Thyroid gland (tissue), 4 donors: ENCODE data around the gene NXF1. TPM values are rescaled to one million over a fixed set of nuclear protein-coding genes. Genes with fewer than 3 reads are reported as not detected.
"Not testable (repeated sequence)": the region's sequence is repeated elsewhere in the genome, so short reads cannot be mapped to it uniquely, and the experiment has no call there.

ENCODE experiments used
- DNase-seq, 2 donors: peaks; one replicate each; pipeline ENCODE4 v3.0.0-alpha.2; 2019
- H3K27ac ChIP-seq, 3 donors: fragments of 200-600 bp; sonication (generic); 1 replicate in 2 of 3; 2 replicates in 1 of 3; pipeline ENCODE4 v1.5.1; 2016 to 2019; ENCODE audit warnings: mild to moderate bottlenecking in 1 of 3, moderate library complexity in 1 of 3
- H3K27me3 ChIP-seq: fragments of 200-600 bp; sonication (generic); one replicate; pipeline ENCODE4 v1.5.1; 2019
- H3K36me3 ChIP-seq, 2 donors: fragments of 200-600 bp; sonication (generic); one replicate each; pipeline ENCODE4 v1.5.1; 2016 to 2019
- H3K4me1 ChIP-seq, 2 donors: fragments of 200-600 bp; sonication (generic); one replicate each; pipeline ENCODE4 v1.5.1; 2017 to 2019
- H3K4me3 ChIP-seq, 3 donors: fragments of 200-600 bp; sonication (generic); replicated peaks in 1 of 3; 1 replicate in 2 of 3; 2 replicates in 1 of 3; pipeline ENCODE4 v1.5.1; 2016; ENCODE audit warnings: mild to moderate bottlenecking in 1 of 3
- H3K9me3 ChIP-seq: fragments of 200-600 bp; sonication (generic); one replicate; pipeline ENCODE4 v1.5.1; 2017
- CTCF ChIP-seq, 6 experiments: fragments of 200-600 bp in 3 of 6; fragments of 450-650 bp in 3 of 6; sonication (generic) in 3 of 6; IDR thresholded peaks; one replicate each; pipeline ENCODE4 v1.5.1; 2016 to 2019; ENCODE audit warnings: antibody characterized with exemption in 6 of 6, mild to moderate bottlenecking in 2 of 6, inconsistent platforms in 1 of 6, moderate library complexity in 1 of 6
- POLR2A ChIP-seq, 2 donors: fragments of 450-650 bp; IDR thresholded peaks; one replicate each; pipeline ENCODE4 v1.6.1; 2017; ENCODE audit warnings: antibody characterized with exemption in 2 of 2, mild to moderate bottlenecking in 2 of 2, moderate library complexity in 1 of 2
- WGBS, 2 donors: methylation state at CpG; one replicate each; pipeline ENCODE4 v1.1.5; 2017; 5-methylcytosine and 5-hydroxymethylcytosine counted together
- intact Hi-C: fragments of 100-400 bp; cut with DNase I; formaldehyde crosslinking; loops from one replicate; pipeline ENCODE4 v1.15.1; 2023
- total RNA-seq, 4 donors: library from RNA; depleted of rRNA; stranded (reverse); fragments of >200 nt; gene quantifications; one replicate each; pipeline ENCODE4 v1.2.3, GENCODE V29; 2016

NXF1 gene
- total RNA-seq, 4 donors from 2014 or later: 56.8 to 83.7 (median 80.9) TPM

GRCh38 chr11:62844154-62844553 lies 38.9 kb upstream of the NXF1 start:
- intact Hi-C loops: no loop called here
- H3K4me1 ChIP-seq: peaks cover 6 to 7% of the 10 kb centered on the region in 2 donors
- TF ChIP-seq POLR2A (IDR thresholded peaks at IDR 0.05) (no peak), CTCF (IDR thresholded peaks at IDR 0.05) (no peak)
- 95 to 98% methylated on average over 3 of the region's 3 CpGs for WGBS, 2 donors
- H3K27ac ChIP-seq: no peak overlapping the region
- DNase-seq: no peak
- H3K9me3 ChIP-seq: no peaks in the 10 kb centered on the region
- H3K27me3 ChIP-seq: no peaks in the 10 kb centered on the region
- H3K36me3 ChIP-seq: no peaks in the 10 kb centered on the region
- no peak overlapping the region for H3K4me3 ChIP-seq

GRCh38 chr11:62843466-62843865 lies 38.2 kb upstream of the NXF1 start:
- no peak for TF ChIP-seq CTCF (IDR thresholded peaks at IDR 0.05)
- no peak for TF ChIP-seq POLR2A (IDR thresholded peaks at IDR 0.05)
- Histone ChIP-seq H3K27ac (no peak overlapping the region), H3K36me3 (no peaks in the 10 kb centered on the region), H3K9me3 (no peaks in the 10 kb centered on the region), H3K27me3 (no peaks in the 10 kb centered on the region), H3K4me3 (no peak overlapping the region), H3K4me1 (peaks cover 6 to 9% of the 10 kb centered on the region in 2 donors)
- 97 to 98% methylated on average over 3 of the region's 3 CpGs for WGBS, 2 donors
- DNase-seq: no peak
- intact Hi-C loops: no loop called here

- H3K4me3 ChIP-seq, H3K27me3 ChIP-seq, H3K36me3 ChIP-seq, intact Hi-C loops, H3K9me3 ChIP-seq, DNase-seq: not testable (repeated sequence)
- H3K27ac ChIP-seq: peak overlapping the region in 2 of 3 donors; percentile 99 to 100
- 88 to 93% methylated on average over 9 of the region's 9 CpGs for WGBS, 2 donors
- peaks cover 6 to 12% of the 10 kb centered on the region in 2 donors for H3K4me1 ChIP-seq
Observed at GRCh38 chr11:62842891-62843290, 37.7 kb upstream of the NXF1 start.

GRCh38 chr11:62842171-62842741 lies 37.0 kb upstream of the NXF1 start:
- 19 to 21% methylated on average over 28 to 30 of the region's 30 CpGs for WGBS, 2 donors
- no peak for TF ChIP-seq CTCF (IDR thresholded peaks at IDR 0.05)
- no peak for TF ChIP-seq POLR2A (IDR thresholded peaks at IDR 0.05)
- peak in 1 of 2 donors; percentile 13 for DNase-seq
- Histone ChIP-seq H3K36me3 (no peaks in the 10 kb centered on the region), H3K27me3 (no peaks in the 10 kb centered on the region), H3K27ac (peak overlapping the region; percentile 99 to 100 (median 100)), H3K9me3 (no peaks in the 10 kb centered on the region), H3K4me3 (peak overlapping the region in 2 of 3 donors; percentile 26 to 47), H3K4me1 (peaks cover 6 to 12% of the 10 kb centered on the region in 2 donors)
- intact Hi-C loops: no loop called here

- Histone ChIP-seq H3K36me3 (no peaks in the 10 kb centered on the region), H3K4me1 (peaks cover 6 to 12% of the 10 kb centered on the region in 2 donors), H3K9me3 (no peaks in the 10 kb centered on the region), H3K4me3 (peak overlapping the region in 2 of 3 donors; percentile 26 to 63), H3K27ac (peak overlapping the region; percentile 99 to 100 (median 100)), H3K27me3 (no peaks in the 10 kb centered on the region)
- DNase-seq: peak; percentile 80 to 81
- TF ChIP-seq CTCF (IDR thresholded peaks at IDR 0.05) (peak in 1 of 6 experiments; percentile 15), POLR2A (IDR thresholded peaks at IDR 0.05) (peak; percentile 97 to 100)
- WGBS, 2 donors: 0% methylated on average over 33 of the region's 33 CpGs
- intact Hi-C loops: no loop called here
Observed at GRCh38 chr11:62841361-62842170, 36.3 kb upstream of the NXF1 start.

GRCh38 chr11:62840721-62841360 lies 35.6 kb upstream of the NXF1 start:
- 2 to 3% methylated on average over 40 to 41 of the region's 41 CpGs for WGBS, 2 donors
- DNase-seq: peak; percentile 70 to 75
- peak overlapping the region in 2 of 3 donors; percentile 63 to 88 for H3K4me3 ChIP-seq
- peak overlapping the region; percentile 99 to 100 (median 100) for H3K27ac ChIP-seq
- H3K36me3 ChIP-seq, H3K27me3 ChIP-seq, intact Hi-C loops, H3K9me3 ChIP-seq: not testable (repeated sequence)
- H3K4me1 ChIP-seq: peaks cover 6 to 12% of the 10 kb centered on the region in 2 donors
